IMR-90 (cell line): Measurements from ENCODE around the gene PCDHA8. TPM values are rescaled to one million over a fixed set of nuclear protein-coding genes. Genes with fewer than 3 reads are reported as not detected.

Experiments
- ATAC-seq: fragments of 200-7000 bp; cut with Tn5 transposase; 2 replicates; pipeline ENCODE4 v1.9.1; 2020; ENCODE audit warnings: low read depth, mild to moderate bottlenecking, moderate library complexity
- BruUV-seq: library from RNA; stranded (reverse); fragments of 400-500 nt; replicated peaks from 2 replicates; lab custom pipeline; 2021; lab: Mats Ljungman, UMichigan
- CTCF ChIA-PET: fragments of 300-600 bp; formaldehyde crosslinking; extraction: SDS; loops from one replicate; lab custom pipeline; 2021; ENCODE audit warnings: antibody characterized with exemption; lab: Yijun Ruan, JAX
- POLR2A ChIA-PET: fragments of 300-600 bp; sonication (Branson Sonifier 250); formaldehyde crosslinking; loops from one replicate; lab custom pipeline; 2022; ENCODE audit warnings: antibody characterized with exemption; ENCODE audit not compliant: unreplicated experiment; lab: Charles Lee
- DNase-seq: peaks from one replicate; pipeline ENCODE4 v3.0.0; 2013
- H2AFZ ChIP-seq: replicated peaks from 2 replicates; pipeline ENCODE3; 2013; ENCODE audit warnings: low read length, mild to moderate bottlenecking; ENCODE audit not compliant: poor library complexity
- H2AK5ac ChIP-seq: 2 replicates; pipeline ENCODE4 v1.6.1; 2013; ENCODE audit warnings: low read depth, low read length, inconsistent platforms
- H2AK9ac ChIP-seq: replicated peaks from 2 replicates; pipeline ENCODE3; 2013; ENCODE audit warnings: mild to moderate bottlenecking, low read depth, low read length, moderate library complexity; ENCODE audit not compliant: poor library complexity
- H2BK120ac ChIP-seq: 2 replicates; pipeline ENCODE4 v1.6.1; 2013; ENCODE audit warnings: low read depth, low read length, inconsistent platforms
- H2BK15ac ChIP-seq: 3 replicates; pipeline ENCODE4 v1.6.1; 2013; ENCODE audit warnings: low read depth, low read length, inconsistent platforms
- H2BK20ac ChIP-seq: 2 replicates; pipeline ENCODE4 v1.6.1; 2013; ENCODE audit warnings: low read depth, mild to moderate bottlenecking, inconsistent platforms, low read length, moderate library complexity
- H2BK5ac ChIP-seq: 2 replicates; pipeline ENCODE4 v1.6.1; 2013; ENCODE audit warnings: mild to moderate bottlenecking, low read depth, low read length, inconsistent platforms; ENCODE audit not compliant: poor library complexity, severe bottlenecking
- H3K14ac ChIP-seq: replicated peaks from 2 replicates; pipeline ENCODE4 v1.6.1; 2013; ENCODE audit warnings: low read depth, low read length, inconsistent platforms
- H3K18ac ChIP-seq: 2 replicates; pipeline ENCODE4 v1.6.1; 2013; ENCODE audit warnings: low read depth, low read length, control low read depth
- H3K23ac ChIP-seq: 2 replicates; pipeline ENCODE4 v1.6.1; 2013; ENCODE audit warnings: low read depth, low read length, inconsistent platforms
- H3K27ac ChIP-seq: 2 replicates; pipeline ENCODE4 v1.5.1; 2013; ENCODE audit warnings: mild to moderate bottlenecking, control low read depth, low read length; ENCODE audit not compliant: insufficient read depth
- H3K27me3 ChIP-seq: 2 replicates; pipeline ENCODE4 v1.6.1; 2013; ENCODE audit warnings: low read length; ENCODE audit not compliant: control insufficient read depth, insufficient read depth
- H3K36me3 ChIP-seq: 2 replicates; pipeline ENCODE4 v1.6.1; 2013; ENCODE audit warnings: low read length, mixed read lengths; ENCODE audit not compliant: control insufficient read depth, insufficient read depth
- H3K4ac ChIP-seq: 2 replicates; pipeline ENCODE4 v1.6.1; 2013; ENCODE audit warnings: low read depth, low read length, inconsistent platforms
- H3K4me1 ChIP-seq: 2 replicates; pipeline ENCODE4 v1.6.1; 2013; ENCODE audit warnings: low read length, mixed read lengths; ENCODE audit not compliant: control insufficient read depth, insufficient read depth
- H3K4me2 ChIP-seq: 2 replicates; pipeline ENCODE4 v1.6.1; 2013; ENCODE audit warnings: low read depth, mild to moderate bottlenecking, control low read depth, low read length, moderate library complexity
- H3K4me3 ChIP-seq: 2 replicates; pipeline ENCODE4 v1.5.1; 2013; ENCODE audit warnings: low read depth, mild to moderate bottlenecking, control low read depth, low read length, moderate library complexity; ENCODE audit not compliant: insufficient read depth
- H3K56ac ChIP-seq: 2 replicates; pipeline ENCODE4 v1.6.1; 2013; ENCODE audit warnings: low read length, inconsistent platforms; ENCODE audit not compliant: insufficient read depth; ENCODE audit errors: extremely low read depth
- H3K79me1 ChIP-seq, 2 experiments: 2 replicates each; pipeline ENCODE4 v1.6.1; 2013; ENCODE audit warnings: low read length in 2 of 2, inconsistent platforms in 1 of 2, low read depth in 1 of 2
- H3K9ac ChIP-seq: 2 replicates; pipeline ENCODE4 v1.6.1; 2013; ENCODE audit warnings: low read depth, low read length, control low read depth
- H3K9me1 ChIP-seq: 2 replicates; pipeline ENCODE4 v1.6.1; 2013; ENCODE audit warnings: low read length, inconsistent platforms; ENCODE audit not compliant: insufficient read depth
- H3K9me3 ChIP-seq: 2 replicates; pipeline ENCODE4 v1.6.1; 2013; ENCODE audit warnings: low read length; ENCODE audit not compliant: control insufficient read depth, insufficient read depth
- H4K20me1 ChIP-seq: 2 replicates; pipeline ENCODE4 v1.6.1; 2013; ENCODE audit warnings: low read length, inconsistent platforms; ENCODE audit not compliant: insufficient read depth
- H4K5ac ChIP-seq: 2 replicates; pipeline ENCODE4 v1.6.1; 2013; ENCODE audit warnings: mild to moderate bottlenecking, low read depth, low read length, control low read depth
- H4K8ac ChIP-seq, 2 experiments: 2 replicates each; pipeline ENCODE4 v1.6.1; 2013; ENCODE audit warnings: low read depth in 2 of 2, low read length in 2 of 2, control low read depth in 1 of 2, inconsistent platforms in 1 of 2
- H4K91ac ChIP-seq: 2 replicates; pipeline ENCODE4 v1.6.1; 2013; ENCODE audit warnings: low read depth, low read length, inconsistent platforms; ENCODE audit not compliant: insufficient read depth
- MAFK ChIP-seq: IDR thresholded peaks from 2 replicates; pipeline ENCODE4 v1.6.1; 2012; ENCODE audit warnings: low read depth, low read length, improper control_type of control experiment
- MXI1 ChIP-seq: IDR thresholded peaks from 2 replicates; pipeline ENCODE4 v1.6.1; 2012; ENCODE audit warnings: low read depth, mild to moderate bottlenecking, low read length, moderate library complexity, borderline replicate concordance
- WGBS, 2 experiments: methylation state at CpG; one replicate each; pipeline versions ENCODE4 v1.1.5 to v1.1.7; 2013; ENCODE audit warnings: missing lambda C conversion rate in 2 of 2; ENCODE audit not compliant: insufficient read length in 1 of 2; ENCODE audit errors: extremely low coverage in 2 of 2; 5-methylcytosine and 5-hydroxymethylcytosine counted together
- dilution Hi-C: fragments of 300-500 bp; cut with HindIII; formaldehyde crosslinking; loops from one replicate; pipeline ENCODE4 v1.14.3; 2018; ENCODE audit warnings: low sequenced_read_pairs; ENCODE audit not compliant: unreplicated experiment
- in situ Hi-C: fragments of 300-500 bp; cut with MboI; formaldehyde crosslinking; loops from 3 replicates; pipeline ENCODE4 v1.14.3; 2019; ENCODE audit warnings: low sequenced_read_pairs, inconsistent platforms, mixed read lengths
- intact Hi-C: fragments of 100-400 bp; cut with micrococcal nuclease; formaldehyde crosslinking; loops from 2 replicates; pipeline ENCODE4 v1.10.0; 2022
- polyA plus RNA-seq, 3 experiments: library from polyadenylated mRNA; depleted of rRNA; stranded (reverse); fragments of >200 nt; gene quantifications; 2 replicates each; pipeline ENCODE4 v1.2.3, GENCODE V29; 2012; ENCODE audit warnings: low replicate concordance in 1 of 3
- total RNA-seq: library from RNA; depleted of rRNA; stranded (reverse); fragments of >200 nt; gene quantifications from 2 replicates; pipeline ENCODE4 v1.2.3, GENCODE V29; 2012
- TF ChIP-seq, protein P1 (sequence below): conservative IDR thresholded peaks from 2 replicates; pipeline ENCODE4 v1.5.1; 2012; ENCODE audit warnings: mild to moderate bottlenecking, low read depth, low read length, improper control_type of control experiment

The PCDHA8 gene
- total and polyA plus RNA-seq, 2 of the 4 experiments (the other 2 are of a cell fraction), result under 0.01 to 0.02 TPM

GRCh38 chr5:140808889-140809291 is 32.1 kb upstream of the PCDHA8 start:
- H3K4ac ChIP-seq, result no peak overlapping the region
- no peaks in the 10 kb centered on the region for H4K20me1 ChIP-seq
- H2BK20ac ChIP-seq, result no peak overlapping the region
- no peaks in the 10 kb centered on the region for H3K27me3 ChIP-seq
- no peak for TF ChIP-seq MXI1
- TF ChIP-seq, protein P1, sequence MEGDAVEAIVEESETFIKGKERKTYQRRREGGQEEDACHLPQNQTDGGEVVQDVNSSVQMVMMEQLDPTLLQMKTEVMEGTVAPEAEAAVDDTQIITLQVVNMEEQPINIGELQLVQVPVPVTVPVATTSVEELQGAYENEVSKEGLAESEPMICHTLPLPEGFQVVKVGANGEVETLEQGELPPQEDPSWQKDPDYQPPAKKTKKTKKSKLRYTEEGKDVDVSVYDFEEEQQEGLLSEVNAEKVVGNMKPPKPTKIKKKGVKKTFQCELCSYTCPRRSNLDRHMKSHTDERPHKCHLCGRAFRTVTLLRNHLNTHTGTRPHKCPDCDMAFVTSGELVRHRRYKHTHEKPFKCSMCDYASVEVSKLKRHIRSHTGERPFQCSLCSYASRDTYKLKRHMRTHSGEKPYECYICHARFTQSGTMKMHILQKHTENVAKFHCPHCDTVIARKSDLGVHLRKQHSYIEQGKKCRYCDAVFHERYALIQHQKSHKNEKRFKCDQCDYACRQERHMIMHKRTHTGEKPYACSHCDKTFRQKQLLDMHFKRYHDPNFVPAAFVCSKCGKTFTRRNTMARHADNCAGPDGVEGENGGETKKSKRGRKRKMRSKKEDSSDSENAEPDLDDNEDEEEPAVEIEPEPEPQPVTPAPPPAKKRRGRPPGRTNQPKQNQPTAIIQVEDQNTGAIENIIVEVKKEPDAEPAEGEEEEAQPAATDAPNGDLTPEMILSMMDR, result no peak
- no peak for TF ChIP-seq MAFK
- no peak overlapping the region for H4K8ac ChIP-seq
- no peaks in the 10 kb centered on the region for H3K79me1 ChIP-seq
- dilution Hi-C loops, result no loop called here
- DNase-seq, result no peak
- no peak overlapping the region for H3K4me3 ChIP-seq
- no peaks in the 10 kb centered on the region for H3K9me1 ChIP-seq
- ATAC-seq, result no peak
- POLR2A ChIA-PET, result no interaction called here
- no peak overlapping the region for H4K5ac ChIP-seq
- no peak overlapping the region for H2BK120ac ChIP-seq
- H2AK9ac ChIP-seq, result no peak overlapping the region
- H2BK15ac ChIP-seq, result no peak overlapping the region
- H3K9me3 ChIP-seq, result peaks cover 14% of the 10 kb centered on the region
- no peaks in the 10 kb centered on the region for H3K36me3 ChIP-seq
- intact Hi-C loops, result no loop called here
- no peak overlapping the region for H3K18ac ChIP-seq
- no peak overlapping the region for H2AK5ac ChIP-seq
- H3K23ac ChIP-seq, result no peak overlapping the region
- H2BK5ac ChIP-seq, result no peak overlapping the region
- no peak overlapping the region for H3K4me2 ChIP-seq
- no peak overlapping the region for H3K27ac ChIP-seq
- no peak overlapping the region for H3K14ac ChIP-seq
- in situ Hi-C loops, result no loop called here
- H3K56ac ChIP-seq, result no peak overlapping the region
- no peak overlapping the region for H3K9ac ChIP-seq
- BruUV-seq, result no TSS peak
- no peak overlapping the region for H2AFZ ChIP-seq
- no peak overlapping the region for H4K91ac ChIP-seq
- no peaks in the 10 kb centered on the region for H3K4me1 ChIP-seq
- CTCF ChIA-PET, result no interaction called here
- WGBS, 2 experiments, result 76% methylated on average over 32 of the region's 43 CpGs; no CpG with 5 or more reads in 1 of the 2 experiments
